ENCODE results near the gene LRP1B. TPM values are rescaled to one million over a fixed set of nuclear protein-coding genes. Genes with fewer than 3 reads are reported as not detected.

Gene LRP1B
- total RNA-seq, 1 donor from 2014 or later = 0.08 TPM

- intact Hi-C loops (cut with DNase I) = no loop called here
- no peak for ATAC-seq (ENCODE audit: poor library complexity)
- DNase-seq = no peak
These were observed 470.6 kb downstream of the LRP1B start for GRCh38 chr2:141660232-141660631.

- intact Hi-C loops (cut with DNase I) = no loop called here
- ATAC-seq (ENCODE audit: poor library complexity) (no peak), DNase-seq (no peak)
These were observed 476.5 kb downstream of the LRP1B start for GRCh38 chr2:141654311-141654710.

- ATAC-seq (ENCODE audit: poor library complexity) = no peak
- DNase-seq = no peak
- intact Hi-C loops (cut with DNase I) = no loop called here
These were observed 477.6 kb downstream of the LRP1B start for GRCh38 chr2:141653184-141653583.

- ATAC-seq (ENCODE audit: poor library complexity) = no peak
- intact Hi-C loops (cut with DNase I) = no loop called here
- no peak for DNase-seq
These were observed 478.5 kb downstream of the LRP1B start for GRCh38 chr2:141652308-141652707.

- ATAC-seq (ENCODE audit: poor library complexity) = no peak
- intact Hi-C loops (cut with DNase I) = no loop called here
- no peak for DNase-seq
These were observed 483.5 kb downstream of the LRP1B start for GRCh38 chr2:141647353-141647752.

- no peak for ATAC-seq (ENCODE audit: poor library complexity)
- no peak for DNase-seq
- intact Hi-C loops (cut with DNase I) = no loop called here
These were observed 489.4 kb downstream of the LRP1B start for GRCh38 chr2:141641462-141641861.

DNA sequence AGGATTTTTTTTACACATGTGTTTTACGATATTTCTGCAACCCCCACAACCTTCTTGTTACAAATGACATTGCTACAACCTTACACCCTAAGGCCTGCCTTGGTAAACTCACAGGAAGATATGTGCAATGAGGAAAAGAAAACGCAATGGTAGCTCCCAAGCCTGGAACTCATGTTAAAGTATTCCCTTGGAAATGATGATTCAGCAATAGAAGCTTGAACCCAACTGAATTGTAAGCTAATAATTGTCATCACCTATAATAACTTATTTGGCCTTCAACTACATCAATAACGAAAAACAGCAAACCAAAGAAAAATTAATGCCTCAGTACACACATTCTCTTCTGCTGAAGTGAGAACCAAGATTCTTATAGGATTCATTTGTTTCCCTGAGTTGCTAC is 491.0 kb downstream of the LRP1B start:
- no peak for DNase-seq
- no peak for ATAC-seq (ENCODE audit: poor library complexity)

GRCh38 chr2:141633132-141633531 is 497.7 kb downstream of the LRP1B start:
- DNase-seq (no peak), ATAC-seq (ENCODE audit: poor library complexity) (no peak)
- intact Hi-C loops (cut with DNase I) = no loop called here

More for the DNA sequence above, 491.0 kb downstream of the LRP1B start:
- intact Hi-C loops (cut with DNase I) = no loop called here

- no peak for ATAC-seq (ENCODE audit: poor library complexity)
- intact Hi-C loops (cut with DNase I) = no loop called here
These were observed 500.3 kb downstream of the LRP1B start for GRCh38 chr2:141630407-141630930.

GRCh38 chr2:141620372-141620771 is 510.4 kb downstream of the LRP1B start:
- DNase-seq = no peak
- no peak for ATAC-seq (ENCODE audit: poor library complexity)
- intact Hi-C loops (cut with DNase I) = no loop called here

More at GRCh38 chr2:141630407-141630930, 500.3 kb downstream of the LRP1B start:
- DNase-seq = no peak

GRCh38 chr2:141618457-141618856 is 512.4 kb downstream of the LRP1B start:
- ATAC-seq (ENCODE audit: poor library complexity) = no peak
- no peak for DNase-seq
- intact Hi-C loops (cut with DNase I) = no loop called here

DNA sequence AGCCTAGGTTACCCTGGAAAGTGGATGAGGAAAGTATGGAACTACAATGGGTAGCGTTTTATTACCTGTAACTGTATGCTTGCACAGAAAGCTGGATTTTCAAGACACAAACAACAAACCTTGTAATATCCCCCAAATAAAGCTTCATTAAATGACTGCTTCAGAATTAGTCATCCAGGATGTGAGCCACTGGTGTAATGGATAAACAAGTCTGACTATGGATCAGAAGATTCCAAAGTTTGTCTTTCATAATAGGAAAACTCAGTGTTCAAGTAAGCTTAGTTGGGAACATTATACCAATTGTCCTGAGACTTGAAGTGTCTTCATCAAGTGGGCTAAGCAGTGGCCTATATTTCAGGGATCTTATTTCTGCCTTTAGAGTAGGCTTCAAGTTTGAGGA is 518.8 kb downstream of the LRP1B start:
- no peak for DNase-seq
- intact Hi-C loops (cut with DNase I) = no loop called here
- no peak for ATAC-seq (ENCODE audit: poor library complexity)

DNA sequence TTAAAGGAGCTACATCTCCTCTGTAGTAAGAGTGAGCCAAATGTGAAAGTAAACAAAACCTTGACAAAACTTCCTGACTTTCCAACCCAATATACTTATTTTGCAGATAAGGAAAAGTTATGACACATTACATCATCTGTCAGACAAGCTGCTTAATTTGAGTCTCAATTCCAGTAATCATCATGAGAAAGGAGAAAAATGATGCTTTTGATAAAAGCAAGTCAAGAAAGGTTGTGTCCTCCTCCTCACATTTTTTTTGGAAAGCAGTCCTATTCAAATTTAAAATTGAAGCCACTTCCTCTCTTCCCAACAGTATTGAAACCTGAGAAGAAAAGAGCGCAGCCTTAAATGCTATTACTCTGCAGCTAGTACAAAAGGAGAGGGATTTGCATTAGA is 519.6 kb downstream of the LRP1B start:
- intact Hi-C loops (cut with DNase I) = no loop called here
- no peak for DNase-seq
- ATAC-seq (ENCODE audit: poor library complexity) = no peak

DNA sequence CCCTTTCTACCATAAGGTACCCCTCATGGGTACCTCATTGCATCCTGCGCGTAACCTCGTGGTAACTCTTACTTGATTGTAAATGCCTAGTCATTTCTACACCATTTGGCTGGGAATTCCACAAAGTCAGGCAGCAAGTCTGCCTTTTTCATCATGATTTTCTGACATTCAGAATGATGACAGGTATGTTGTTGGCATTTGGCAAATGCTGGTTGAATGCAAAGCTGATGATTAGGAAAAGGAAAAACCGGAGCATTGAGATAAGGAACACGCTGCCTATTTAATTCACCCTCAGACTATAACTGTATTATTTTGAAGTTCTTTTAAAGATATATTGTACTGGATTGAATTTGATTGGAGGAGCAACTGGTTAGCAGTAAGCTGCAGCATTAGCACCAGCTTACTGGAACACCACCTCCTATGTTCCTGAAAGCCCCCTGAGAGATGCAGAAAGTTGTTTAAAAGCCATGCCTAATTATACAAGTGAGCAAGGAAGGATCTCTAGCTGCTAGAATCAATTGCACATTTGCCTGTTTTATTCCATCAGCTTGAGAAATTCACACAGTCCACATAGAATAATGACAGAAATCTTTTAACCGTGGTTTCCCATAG is 520.1 kb downstream of the LRP1B start:
- intact Hi-C loops (cut with DNase I) = no loop called here
- DNase-seq = no peak
- ATAC-seq (ENCODE audit: poor library complexity) = no peak

- ATAC-seq (ENCODE audit: poor library complexity) = no peak
- intact Hi-C loops (cut with DNase I) = no loop called here
- no peak for DNase-seq
These were observed 525.7 kb downstream of the LRP1B start for GRCh38 chr2:141605163-141605562.

DNA sequence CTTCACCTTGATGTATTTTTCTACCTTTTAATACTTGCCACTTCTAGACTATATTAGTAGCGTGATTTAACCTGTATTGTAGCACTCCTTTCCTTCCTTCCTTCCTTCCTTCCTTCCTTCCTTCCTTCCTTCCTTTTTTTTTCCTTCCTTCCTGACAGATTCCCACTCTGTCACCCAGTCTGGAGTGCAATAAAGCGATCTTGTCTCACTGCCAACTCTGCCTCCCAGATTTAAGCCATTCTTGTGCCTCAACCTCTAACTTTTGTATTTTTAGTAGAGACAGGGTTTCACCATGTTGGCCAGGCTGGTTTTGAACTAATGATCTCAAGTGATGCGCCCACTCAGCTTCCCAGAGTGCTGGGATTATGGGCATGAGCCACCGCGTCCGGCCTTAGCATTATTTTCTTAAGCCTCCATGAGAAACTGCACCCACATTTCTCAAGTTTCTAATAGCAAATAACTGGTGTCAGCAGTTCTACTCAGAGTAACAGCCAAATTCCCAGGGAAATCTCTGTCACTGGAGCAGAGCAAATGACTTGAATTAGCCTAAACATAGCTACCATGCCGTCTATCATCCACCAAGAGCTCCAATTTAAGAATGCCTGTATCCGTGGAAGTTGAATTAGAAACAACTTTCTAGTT is 529.2 kb downstream of the LRP1B start:
- DNase-seq (no peak), ATAC-seq (ENCODE audit: poor library complexity) (no peak)
- intact Hi-C loops (cut with DNase I) = no loop called here

GRCh38 chr2:141599721-141600120 is 531.1 kb downstream of the LRP1B start:
- DNase-seq (no peak), ATAC-seq (ENCODE audit: poor library complexity) (peak; percentile 73)
- intact Hi-C loops (cut with DNase I) = no loop called here

- ATAC-seq (ENCODE audit: poor library complexity) (peak; percentile 85), DNase-seq (no peak)
- intact Hi-C loops (cut with DNase I) = no loop called here
These were observed 531.8 kb downstream of the LRP1B start for GRCh38 chr2:141598982-141599381.

DNA sequence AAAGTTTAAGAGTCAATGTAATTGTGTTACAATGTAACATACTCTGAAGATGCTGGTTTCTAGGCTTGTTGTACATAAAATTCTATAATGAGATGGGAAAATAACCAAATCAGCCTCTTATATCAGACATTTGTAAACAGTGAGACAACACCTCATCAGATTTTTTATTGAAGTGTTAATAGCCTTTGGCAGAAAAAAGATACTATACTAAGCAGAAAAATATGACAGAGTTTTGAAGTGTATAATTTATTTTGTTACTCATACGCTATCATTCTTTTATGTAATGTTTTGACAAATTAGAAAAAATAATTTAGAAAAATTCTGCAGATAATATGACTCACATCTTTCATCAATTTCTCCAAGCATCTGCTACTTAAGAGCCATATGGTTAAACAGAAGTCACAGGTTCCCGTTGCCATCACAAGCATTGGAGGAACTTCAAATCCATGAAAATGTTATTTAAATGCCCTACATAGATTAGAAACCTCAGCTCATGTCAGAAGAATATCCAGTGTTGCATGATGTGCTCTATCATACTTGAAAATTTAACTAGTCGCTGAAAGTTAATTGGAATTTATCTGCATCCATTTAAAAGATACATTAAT is 535.4 kb downstream of the LRP1B start:
- no peak for ATAC-seq (ENCODE audit: poor library complexity)
- intact Hi-C loops (cut with DNase I) = no loop called here
- DNase-seq = no peak

DNA sequence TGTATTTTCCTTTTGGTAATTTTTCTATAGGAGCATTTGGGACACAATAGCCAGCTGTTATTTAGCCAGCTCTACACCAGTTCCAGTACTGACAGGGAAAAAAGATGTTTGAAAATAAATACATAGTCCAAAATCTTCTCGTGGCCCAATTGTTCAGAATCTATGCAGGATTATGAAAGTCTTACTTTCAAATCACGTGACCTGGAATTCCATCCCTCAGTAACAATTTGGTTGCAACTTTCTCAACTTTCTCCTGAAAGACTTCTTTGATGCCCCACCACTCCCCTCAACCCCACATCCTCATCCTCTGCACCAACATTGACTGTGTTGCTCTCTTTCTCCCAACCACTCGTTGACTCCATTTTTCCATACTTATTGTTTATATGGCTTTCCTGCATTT is 539.0 kb downstream of the LRP1B start:
- ATAC-seq (ENCODE audit: poor library complexity) (no peak), DNase-seq (no peak)
- intact Hi-C loops (cut with DNase I) = no loop called here
